ENCODE data around the gene SERPINA12. TPM values are rescaled to one million over a fixed set of nuclear protein-coding genes. Genes with fewer than 3 reads are reported as not detected.
A peak's percentile ranks its signal among the peaks of the same experiment; 100 is the strongest.

SERPINA12 gene
- total RNA-seq, 1 experiment from 2014 or later: not detected

- no peak for TF ChIP-seq TEAD4 (CRISPR knock-in tag; IDR thresholded peaks at IDR 0.05)
Measured at GRCh38 chr14:94489336-94489735, 19.9 kb downstream of the SERPINA12 start (continued).

DNA sequence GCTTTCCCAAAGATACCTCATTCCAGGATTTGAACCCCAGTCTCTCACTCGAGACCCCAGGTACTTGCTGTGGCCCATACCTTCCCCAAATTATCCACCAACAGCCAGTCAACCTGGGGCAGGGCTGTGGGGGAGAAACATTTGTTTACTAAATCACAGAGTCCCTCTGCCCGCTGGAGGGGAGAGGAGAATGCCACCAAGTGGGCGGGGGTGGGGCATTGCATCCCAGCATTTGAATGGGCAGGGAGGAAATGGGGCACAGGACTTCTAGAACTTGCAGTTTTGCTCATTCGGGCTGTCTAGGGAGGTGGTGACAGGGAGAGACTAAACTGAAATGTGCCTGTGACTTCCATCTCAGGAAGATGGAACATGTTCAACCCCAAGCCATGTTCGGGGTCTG, 22.4 kb downstream of the SERPINA12 start:
- H3K4me3 Mint-ChIP-seq: peak overlapping the region; percentile 58
- peak overlapping the region; percentile 78 for H3K27ac Mint-ChIP-seq
- peak; percentile 21 for DNase-seq (ENCODE audit: low spot score)

GRCh38 chr14:94485944-94486841, 23.1 kb downstream of the SERPINA12 start:
- peaks cover 19% of the 10 kb centered on the region for H3K4me1 Mint-ChIP-seq
- peak overlapping the region; percentile 20 for H3K27ac Mint-ChIP-seq
- no peaks in the 10 kb centered on the region for H3K27me3 Mint-ChIP-seq (ENCODE audit: low read depth)
- peak overlapping the region; percentile 58 for H3K4me3 Mint-ChIP-seq
- POLR2A ChIA-PET: interaction anchor here (0.9 to 1.3 kb wide), 2 partner anchors 52 to 63 kb away, joined by 4 to 7 read pairs; no protein-coding TSS in a partner anchor
- no peaks in the 10 kb centered on the region for H3K36me3 Mint-ChIP-seq
- peak; percentile 96 for ATAC-seq
- H3K9me3 Mint-ChIP-seq: no peaks in the 10 kb centered on the region
- CTCF ChIA-PET: interaction anchor here (0.6 to 4.4 kb wide), 74 partner anchors 11 to 956 kb away, joined by 3 to 264 read pairs (median 6); partner anchors contain the start of genes DDX24, IFI27L1, OTUB2 and SERPINA1
- DNase-seq (ENCODE audit: low spot score): peak; percentile 83
- TF ChIP-seq USF2 (CRISPR knock-in tag; IDR thresholded peaks at IDR 0.05) (peak; percentile 85), NFATC4 (CRISPR knock-in tag; IDR thresholded peaks at IDR 0.05) (no peak), CTCF (IDR thresholded peaks at IDR 0.05) (peak; percentile 99), ZNF281 (CRISPR knock-in tag; IDR thresholded peaks at IDR 0.05) (peak; percentile 57; the same call in 1 of the 2 replicates), TCF7 (CRISPR knock-in tag; IDR thresholded peaks at IDR 0.05; ENCODE audit: low read depth) (no peak), ZNF232 (CRISPR knock-in tag; IDR thresholded peaks at IDR 0.05) (0 out of 2 replicates have a peak, but pooled peaks have one; percentile 14), SP1 (CRISPR knock-in tag; conservative IDR thresholded peaks at IDR 0.05) (no peak), NR2C2 (CRISPR knock-in tag; IDR thresholded peaks at IDR 0.05) (no peak)
- TF ChIP-seq, protein P1, sequence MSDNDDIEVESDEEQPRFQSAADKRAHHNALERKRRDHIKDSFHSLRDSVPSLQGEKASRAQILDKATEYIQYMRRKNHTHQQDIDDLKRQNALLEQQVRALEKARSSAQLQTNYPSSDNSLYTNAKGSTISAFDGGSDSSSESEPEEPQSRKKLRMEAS (CRISPR knock-in tag; IDR thresholded peaks at IDR 0.05): peak; percentile 62

More for the DNA sequence above, 22.4 kb downstream of the SERPINA12 start:
- ChIA-PET CTCF (interaction anchor here (0.6 to 4.4 kb wide), 72 partner anchors 12 to 955 kb away, joined by 3 to 264 read pairs (median 6); partner anchors contain the start of genes DDX24, IFI27L1, OTUB2 and SERPINA1), POLR2A (interaction anchor here (0.9 to 1.3 kb wide), 2 partner anchors 53 to 62 kb away, joined by 4 to 7 read pairs; no protein-coding TSS in a partner anchor)
- ATAC-seq: peak; percentile 13
- peaks cover 19% of the 10 kb centered on the region for H3K4me1 Mint-ChIP-seq
- H3K27me3 Mint-ChIP-seq (ENCODE audit: low read depth): no peaks in the 10 kb centered on the region
- TF ChIP-seq ZNF512 (CRISPR knock-in tag; IDR thresholded peaks at IDR 0.05; ENCODE audit: borderline replicate concordance) (no peak), CTCF (IDR thresholded peaks at IDR 0.05) (no peak)
- TF ChIP-seq, protein P2, sequence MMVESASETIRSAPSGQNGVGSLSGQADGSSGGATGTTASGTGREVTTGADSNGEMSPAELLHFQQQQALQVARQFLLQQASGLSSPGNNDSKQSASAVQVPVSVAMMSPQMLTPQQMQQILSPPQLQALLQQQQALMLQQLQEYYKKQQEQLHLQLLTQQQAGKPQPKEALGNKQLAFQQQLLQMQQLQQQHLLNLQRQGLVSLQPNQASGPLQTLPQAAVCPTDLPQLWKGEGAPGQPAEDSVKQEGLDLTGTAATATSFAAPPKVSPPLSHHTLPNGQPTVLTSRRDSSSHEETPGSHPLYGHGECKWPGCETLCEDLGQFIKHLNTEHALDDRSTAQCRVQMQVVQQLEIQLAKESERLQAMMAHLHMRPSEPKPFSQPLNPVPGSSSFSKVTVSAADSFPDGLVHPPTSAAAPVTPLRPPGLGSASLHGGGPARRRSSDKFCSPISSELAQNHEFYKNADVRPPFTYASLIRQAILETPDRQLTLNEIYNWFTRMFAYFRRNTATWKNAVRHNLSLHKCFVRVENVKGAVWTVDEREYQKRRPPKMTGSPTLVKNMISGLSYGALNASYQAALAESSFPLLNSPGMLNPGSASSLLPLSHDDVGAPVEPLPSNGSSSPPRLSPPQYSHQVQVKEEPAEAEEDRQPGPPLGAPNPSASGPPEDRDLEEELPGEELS (CRISPR knock-in tag; IDR thresholded peaks at IDR 0.05): no peak
- H3K9me3 Mint-ChIP-seq: no peaks in the 10 kb centered on the region
- H3K36me3 Mint-ChIP-seq: no peaks in the 10 kb centered on the region
